Measurements from ENCODE around the gene THOP1.

The THOP1 gene

GRCh38 chr19:2761876-2762782, 23.2 kb upstream of the THOP1 start:
- no peak for FAIRE-seq
- no peak for DNase-seq (ENCODE audit: insufficient read length, low spot score)

DNA sequence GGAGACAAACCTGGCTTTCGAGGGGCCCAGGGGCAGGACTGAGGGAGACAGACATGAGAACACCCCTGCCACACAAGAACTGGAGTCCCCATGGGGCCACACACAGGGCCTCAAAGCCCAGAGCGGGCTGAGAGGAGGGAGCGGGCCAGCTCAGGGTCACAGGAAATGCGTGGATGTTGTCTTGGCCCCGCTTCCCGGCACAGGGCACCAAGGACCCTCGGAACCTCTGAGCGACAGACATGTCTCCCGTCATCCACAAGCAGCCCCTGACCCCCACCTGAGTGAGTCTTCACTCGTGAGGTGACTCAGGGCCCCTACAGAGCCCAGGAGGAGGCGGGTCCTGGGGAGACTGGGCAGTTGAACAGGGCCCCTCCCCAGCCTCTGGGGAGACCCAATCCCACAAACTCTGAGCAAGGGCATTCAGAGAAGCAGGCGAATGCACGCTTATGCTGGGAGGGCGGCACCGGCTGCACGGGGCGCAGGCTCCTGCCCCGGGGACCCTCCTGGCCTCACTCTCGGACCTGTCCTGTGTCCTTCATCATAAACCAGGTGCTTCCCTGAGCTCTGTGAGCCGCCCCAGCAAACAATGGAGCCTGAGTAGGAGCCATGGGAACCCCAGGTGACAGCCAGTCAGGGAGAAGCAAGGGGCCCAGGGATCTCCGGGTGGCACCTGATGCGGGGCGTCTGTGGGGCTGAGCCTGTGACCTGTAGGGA, 22.4 kb upstream of the THOP1 start:
- FAIRE-seq (no peak), DNase-seq (ENCODE audit: insufficient read length, low spot score) (no peak)

DNA sequence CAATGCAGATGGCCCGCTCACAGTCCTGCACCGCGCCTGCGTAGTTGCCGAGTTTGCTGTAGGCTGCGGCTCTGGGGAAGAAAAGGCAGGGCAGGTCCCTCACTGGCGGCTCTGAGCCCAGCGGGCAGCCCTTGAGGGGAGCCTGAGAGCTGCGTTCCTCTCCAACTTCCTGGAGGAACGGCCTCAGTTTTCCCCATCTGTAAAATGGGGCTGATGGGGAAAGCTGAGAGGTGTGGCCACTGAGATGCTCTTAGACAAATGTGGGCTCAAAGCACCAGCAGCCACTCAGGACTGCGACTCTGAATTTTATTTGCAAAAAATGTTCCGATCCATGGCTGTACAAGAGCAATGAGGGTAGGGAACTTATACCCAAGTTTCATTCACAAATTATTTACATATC, 21.6 kb upstream of the THOP1 start:
- FAIRE-seq: no peak
- DNase-seq (ENCODE audit: insufficient read length, low spot score): no peak

- no peak for FAIRE-seq
- no peak for DNase-seq (ENCODE audit: insufficient read length, low spot score)
These were observed 20.4 kb upstream of the THOP1 start for GRCh38 chr19:2764945-2765344.

- no peak for DNase-seq (ENCODE audit: insufficient read length, low spot score)
- FAIRE-seq: no peak
These were observed 19.9 kb upstream of the THOP1 start for GRCh38 chr19:2765376-2765775.

- DNase-seq (ENCODE audit: insufficient read length, low spot score) (no peak), FAIRE-seq (no peak)
These were observed 18.5 kb upstream of the THOP1 start for GRCh38 chr19:2766594-2767372.

DNA sequence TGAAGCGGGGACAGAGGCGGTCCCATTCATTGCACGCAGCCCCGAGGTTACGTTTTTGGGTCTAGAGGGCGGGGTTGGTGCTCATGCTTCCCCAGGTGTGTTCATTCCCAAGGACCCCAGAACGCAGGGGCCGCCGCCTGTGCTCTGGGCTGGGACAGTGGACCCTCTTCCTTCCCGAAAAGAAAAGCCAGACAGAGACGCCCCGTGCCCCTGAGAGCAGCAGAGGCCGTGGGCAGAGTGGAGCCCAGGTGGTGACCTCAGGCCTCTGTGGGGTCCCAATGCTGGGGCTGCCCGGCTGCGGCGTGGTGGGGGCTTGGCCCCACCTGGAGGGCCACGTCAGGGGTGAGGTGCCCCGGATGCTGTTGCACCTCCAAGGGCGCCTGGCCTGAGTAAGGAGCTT, 17.6 kb upstream of the THOP1 start:
- DNase-seq (ENCODE audit: insufficient read length, low spot score) (no peak), FAIRE-seq (no peak)

- DNase-seq (ENCODE audit: insufficient read length, low spot score) (no peak), FAIRE-seq (no peak)
These were observed 16.8 kb upstream of the THOP1 start for GRCh38 chr19:2768365-2769132.

DNA sequence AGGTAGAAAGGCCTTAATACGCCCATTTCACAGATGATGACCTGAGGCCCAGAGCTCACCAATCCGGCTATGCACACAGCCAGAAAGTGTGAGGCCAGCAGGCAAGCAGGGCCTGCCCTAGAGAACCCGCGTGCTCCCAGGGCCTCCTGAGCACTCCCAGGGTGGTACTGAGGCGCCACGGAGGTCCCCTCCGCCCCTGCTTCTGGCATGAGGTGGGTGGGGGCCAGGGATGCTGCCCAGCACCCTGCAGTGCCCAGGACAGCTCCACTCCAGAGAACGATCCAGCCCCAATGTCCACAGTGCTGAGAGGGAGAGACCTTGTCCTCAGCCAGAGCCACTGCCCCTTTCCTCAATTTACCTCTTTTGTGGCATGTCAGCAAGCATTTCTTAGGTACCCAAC, 16.1 kb upstream of the THOP1 start:
- FAIRE-seq: no peak
- DNase-seq (ENCODE audit: insufficient read length, low spot score): no peak

GRCh38 chr19:2770055-2771013, 15.0 kb upstream of the THOP1 start:
- no peak for DNase-seq (ENCODE audit: insufficient read length, low spot score)
- FAIRE-seq: no peak

DNA sequence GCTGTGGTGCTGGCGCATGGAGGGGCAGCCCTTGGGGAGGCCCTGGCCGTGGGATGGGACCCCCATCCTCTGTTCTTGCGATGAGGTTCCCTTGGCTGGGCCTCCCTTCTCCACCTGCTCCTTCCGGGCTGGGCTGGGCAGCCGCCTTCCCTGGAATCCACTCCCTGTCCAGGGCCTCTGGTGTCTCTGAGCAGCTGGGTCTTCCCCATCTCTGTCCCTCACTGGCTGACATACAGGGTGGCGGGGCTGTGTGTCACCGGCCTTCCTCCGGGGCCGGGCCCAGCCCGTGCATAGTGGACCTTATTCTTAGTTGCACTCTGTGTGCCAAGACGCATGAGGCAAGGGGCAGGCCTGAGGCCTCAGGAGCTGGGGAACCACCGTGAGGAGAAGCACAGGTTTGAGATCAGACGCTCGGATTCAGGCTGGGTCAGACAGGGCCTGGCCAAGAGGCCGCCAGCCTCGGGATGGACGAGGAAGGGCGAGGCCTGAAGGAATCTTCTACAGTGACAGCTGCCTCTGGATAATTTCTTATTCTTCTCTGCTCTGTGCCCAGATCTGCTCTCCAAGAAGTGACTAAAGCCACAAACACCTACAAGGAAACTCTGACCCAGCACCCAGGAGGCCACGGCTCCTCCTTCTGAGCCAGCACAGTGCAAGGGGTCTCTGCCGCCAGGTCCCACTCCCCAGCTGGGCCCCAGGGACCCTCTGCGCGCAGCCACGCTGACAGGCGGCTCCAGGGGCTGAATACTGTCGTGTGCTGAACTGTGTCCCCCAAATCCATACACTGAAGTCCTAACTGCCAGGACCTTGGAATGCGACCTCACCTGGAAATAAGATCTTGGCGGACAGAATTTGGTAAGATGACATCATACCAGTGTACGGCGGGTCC, 13.3 kb upstream of the THOP1 start:
- no peak for FAIRE-seq
- DNase-seq (ENCODE audit: insufficient read length, low spot score): no peak

GRCh38 chr19:2774083-2774679, 11.1 kb upstream of the THOP1 start:
- DNase-seq (ENCODE audit: insufficient read length, low spot score) (no peak), FAIRE-seq (no peak)

- DNase-seq (ENCODE audit: insufficient read length, low spot score) (no peak), FAIRE-seq (no peak)
These were observed 10.2 kb upstream of the THOP1 start for GRCh38 chr19:2774953-2775555.

DNA sequence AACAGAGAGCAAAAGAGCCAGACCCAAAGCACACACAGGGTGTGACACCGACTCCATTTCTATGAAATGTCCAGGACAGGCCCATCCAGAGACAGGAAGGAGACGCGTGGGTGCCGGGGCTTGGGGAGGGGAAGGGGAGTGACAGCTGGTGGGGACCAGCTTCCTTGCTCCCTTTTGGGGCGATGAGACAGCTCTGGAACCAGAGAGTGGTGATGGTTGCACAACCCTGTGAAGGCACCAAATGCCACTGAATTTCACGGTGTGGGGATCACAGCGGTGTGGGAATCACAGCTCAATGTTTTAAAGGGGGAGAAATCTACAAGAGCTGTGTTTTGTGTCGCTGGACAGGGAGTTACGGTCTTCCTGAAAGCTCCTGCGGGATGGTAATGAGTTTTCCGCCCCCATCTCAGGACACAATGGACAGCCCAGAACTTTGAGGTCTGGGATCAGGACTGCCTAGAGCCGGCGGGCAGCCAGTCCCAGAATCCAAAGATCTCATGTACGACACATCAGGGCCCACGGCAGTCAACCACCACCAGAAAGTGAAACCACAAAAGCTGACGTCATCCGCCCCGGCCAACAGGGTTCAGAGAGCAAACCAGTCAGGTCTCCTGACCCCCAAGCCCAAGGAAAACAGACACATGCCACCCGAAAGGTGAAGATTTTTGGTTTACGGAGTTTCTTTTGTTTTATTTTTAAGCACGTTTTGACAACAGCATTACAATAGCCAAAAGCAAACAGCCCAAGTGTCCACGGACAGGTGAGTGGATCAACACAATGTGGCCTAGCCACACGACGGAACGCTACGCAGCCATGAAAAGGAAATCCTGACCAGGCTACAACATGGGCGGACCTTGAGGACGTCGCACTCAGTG, 9.5 kb upstream of the THOP1 start:
- FAIRE-seq (no peak), DNase-seq (ENCODE audit: insufficient read length, low spot score) (no peak)

- no peak for FAIRE-seq
These were observed 7.2 kb upstream of the THOP1 start for GRCh38 chr19:2777952-2778683.

GRCh38 chr19:2779121-2779740, 6.1 kb upstream of the THOP1 start:
- no peak for DNase-seq (ENCODE audit: insufficient read length, low spot score)
- no peak for FAIRE-seq

More at GRCh38 chr19:2777952-2778683, 7.2 kb upstream of the THOP1 start:
- DNase-seq (ENCODE audit: insufficient read length, low spot score): no peak
